ENCODE results near the gene LIN9.

DNA sequence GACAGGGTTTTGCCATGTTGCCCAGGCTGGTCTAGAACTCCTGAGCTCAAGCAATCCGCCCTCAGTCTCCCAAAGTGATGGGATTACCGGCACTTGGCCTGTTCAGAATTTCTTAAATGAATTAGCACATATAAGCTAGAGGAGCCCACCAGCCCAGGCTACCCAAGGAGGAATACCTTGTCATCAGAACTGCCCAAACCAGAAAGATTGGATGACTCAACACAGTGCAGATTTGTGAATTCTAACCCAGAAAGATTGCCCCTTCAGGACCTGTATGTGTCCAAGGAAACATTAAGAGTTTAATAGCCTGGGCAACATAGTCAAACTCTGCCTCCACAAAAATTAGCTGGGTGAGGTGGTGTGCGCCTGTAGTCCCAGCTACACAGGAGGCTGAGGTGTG, 14.0 kb upstream of the LIN9 start:
- TF ChIP-seq CEBPB (IDR thresholded peaks at IDR 0.05; ENCODE audit: borderline replicate concordance, low read depth, low read length): no peak
- TF ChIP-seq RAD21 (CRISPR knock-in tag; IDR thresholded peaks at IDR 0.05): no peak
- TF ChIP-seq, protein P1, sequence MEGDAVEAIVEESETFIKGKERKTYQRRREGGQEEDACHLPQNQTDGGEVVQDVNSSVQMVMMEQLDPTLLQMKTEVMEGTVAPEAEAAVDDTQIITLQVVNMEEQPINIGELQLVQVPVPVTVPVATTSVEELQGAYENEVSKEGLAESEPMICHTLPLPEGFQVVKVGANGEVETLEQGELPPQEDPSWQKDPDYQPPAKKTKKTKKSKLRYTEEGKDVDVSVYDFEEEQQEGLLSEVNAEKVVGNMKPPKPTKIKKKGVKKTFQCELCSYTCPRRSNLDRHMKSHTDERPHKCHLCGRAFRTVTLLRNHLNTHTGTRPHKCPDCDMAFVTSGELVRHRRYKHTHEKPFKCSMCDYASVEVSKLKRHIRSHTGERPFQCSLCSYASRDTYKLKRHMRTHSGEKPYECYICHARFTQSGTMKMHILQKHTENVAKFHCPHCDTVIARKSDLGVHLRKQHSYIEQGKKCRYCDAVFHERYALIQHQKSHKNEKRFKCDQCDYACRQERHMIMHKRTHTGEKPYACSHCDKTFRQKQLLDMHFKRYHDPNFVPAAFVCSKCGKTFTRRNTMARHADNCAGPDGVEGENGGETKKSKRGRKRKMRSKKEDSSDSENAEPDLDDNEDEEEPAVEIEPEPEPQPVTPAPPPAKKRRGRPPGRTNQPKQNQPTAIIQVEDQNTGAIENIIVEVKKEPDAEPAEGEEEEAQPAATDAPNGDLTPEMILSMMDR (CRISPR knock-in tag; IDR thresholded peaks at IDR 0.05): no peak
- no peak for TF ChIP-seq MTF2 (CRISPR knock-in tag; IDR thresholded peaks at IDR 0.05; ENCODE audit: borderline replicate concordance)
- TF ChIP-seq, protein P2, sequence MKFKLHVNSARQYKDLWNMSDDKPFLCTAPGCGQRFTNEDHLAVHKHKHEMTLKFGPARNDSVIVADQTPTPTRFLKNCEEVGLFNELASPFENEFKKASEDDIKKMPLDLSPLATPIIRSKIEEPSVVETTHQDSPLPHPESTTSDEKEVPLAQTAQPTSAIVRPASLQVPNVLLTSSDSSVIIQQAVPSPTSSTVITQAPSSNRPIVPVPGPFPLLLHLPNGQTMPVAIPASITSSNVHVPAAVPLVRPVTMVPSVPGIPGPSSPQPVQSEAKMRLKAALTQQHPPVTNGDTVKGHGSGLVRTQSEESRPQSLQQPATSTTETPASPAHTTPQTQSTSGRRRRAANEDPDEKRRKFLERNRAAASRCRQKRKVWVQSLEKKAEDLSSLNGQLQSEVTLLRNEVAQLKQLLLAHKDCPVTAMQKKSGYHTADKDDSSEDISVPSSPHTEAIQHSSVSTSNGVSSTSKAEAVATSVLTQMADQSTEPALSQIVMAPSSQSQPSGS (CRISPR knock-in tag; IDR thresholded peaks at IDR 0.05): no peak
